MCF 10A (cell line): Measurements from ENCODE around the gene ZNF778. TPM values are rescaled to one million over a fixed set of nuclear protein-coding genes. Genes with fewer than 3 reads are reported as not detected.
"Not testable (repeated sequence)": the region's sequence is repeated elsewhere in the genome, so short reads cannot be mapped to it uniquely, and the experiment has no call there.

Source experiments
- BruUV-seq: library from RNA; stranded (reverse); fragments of 400-500 nt; replicated peaks from 2 replicates; lab custom pipeline; 2021; lab: Mats Ljungman, UMichigan
- CTCF ChIA-PET: fragments of 300-600 bp; sonication (Branson Sonifier 250); formaldehyde crosslinking; extraction: SDS; loops from one replicate; lab custom pipeline; 2021; ENCODE audit warnings: antibody characterized with exemption, inconsistent platforms; lab: Yijun Ruan, JAX
- POLR2A ChIA-PET: fragments of 300-600, 350-650 bp; sonication (Branson Sonifier 250); formaldehyde crosslinking; extraction: SDS; loops from one replicate; lab custom pipeline; 2020; ENCODE audit warnings: antibody characterized with exemption, inconsistent platforms; lab: Yijun Ruan, JAX
- DNase-seq: peaks from one replicate; pipeline ENCODE4 v3.0.0-alpha.2; 2018; ENCODE audit not compliant: unreplicated experiment
- H3K27ac Mint-ChIP-seq: one replicate; pipeline ENCODE4 v1.8.0; 2022; ENCODE audit warnings: mild to moderate bottlenecking, low read depth, mixed read lengths; ENCODE audit not compliant: unreplicated experiment
- H3K27me3 Mint-ChIP-seq: one replicate; pipeline ENCODE4 v1.8.0; 2022; ENCODE audit warnings: mixed read lengths; ENCODE audit not compliant: insufficient read depth, unreplicated experiment
- H3K36me3 Mint-ChIP-seq: one replicate; pipeline ENCODE4 v1.8.0; 2022; ENCODE audit warnings: mild to moderate bottlenecking, moderate library complexity, mixed read lengths; ENCODE audit not compliant: insufficient read depth, unreplicated experiment
- H3K4me1 Mint-ChIP-seq: one replicate; pipeline ENCODE4 v1.8.0; 2022; ENCODE audit warnings: mixed read lengths; ENCODE audit not compliant: insufficient read depth, unreplicated experiment
- H3K4me3 Mint-ChIP-seq: one replicate; pipeline ENCODE4 v1.8.0; 2022; ENCODE audit warnings: mild to moderate bottlenecking, moderate library complexity, mixed read lengths; ENCODE audit not compliant: unreplicated experiment
- H3K9me3 Mint-ChIP-seq: one replicate; pipeline ENCODE4 v1.8.0; 2022; ENCODE audit warnings: mixed read lengths; ENCODE audit not compliant: unreplicated experiment
- intact Hi-C: fragments of 100-400 bp; cut with micrococcal nuclease; formaldehyde crosslinking; loops from 2 replicates; pipeline ENCODE4 v1.14.1; 2022
- total RNA-seq: library from RNA; stranded (reverse); gene quantifications from 2 replicates; pipeline ENCODE4 v1.2.3, GENCODE V29; 2022
- TF ChIP-seq, protein P1 (sequence below): fragments of 200-600 bp; IDR thresholded peaks from one replicate; pipeline ENCODE4 v1.8.0; 2022; ENCODE audit warnings: antibody characterized with exemption, mild to moderate bottlenecking; ENCODE audit not compliant: unreplicated experiment

ZNF778 gene
- total RNA-seq, 1 experiment from 2014 or later = 15.8 TPM

DNA sequence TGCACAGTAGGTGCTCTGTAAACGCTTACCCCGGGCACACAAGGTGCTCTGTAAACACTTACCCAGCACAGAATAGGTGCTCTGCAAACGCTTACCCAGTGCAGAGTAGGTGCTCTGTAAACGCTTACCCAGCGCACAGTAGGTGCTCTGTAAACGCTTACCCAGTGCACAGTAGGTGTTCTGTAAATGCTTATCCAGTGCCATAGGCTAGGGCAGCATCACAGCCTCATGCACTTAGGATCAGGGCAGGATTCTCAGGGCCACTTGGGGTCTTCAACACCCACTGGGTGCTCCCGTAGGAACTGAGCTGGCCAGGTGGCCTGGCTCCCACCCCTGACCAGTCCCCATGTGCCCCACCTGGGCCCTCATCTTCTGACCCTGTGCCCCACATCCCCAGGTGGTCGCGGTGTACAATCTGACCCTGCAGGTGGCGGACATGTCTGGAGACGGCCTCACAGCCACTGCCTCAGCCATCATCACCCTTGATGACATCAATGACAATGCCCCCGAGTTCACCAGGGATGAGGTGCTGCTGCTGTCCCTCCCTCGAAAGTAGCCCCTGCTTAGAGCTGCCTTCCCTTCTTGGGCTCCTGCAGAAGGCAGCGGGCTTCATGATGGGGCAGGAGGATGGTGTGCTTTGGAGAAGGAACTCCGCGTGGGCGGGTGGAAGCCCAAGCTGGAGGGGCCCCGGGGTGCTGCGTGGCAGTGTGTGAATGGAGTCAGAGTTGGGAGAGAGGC, 30.3 kb upstream of the ZNF778 start:
- H3K4me1 Mint-ChIP-seq = no peaks in the 10 kb centered on the region
- no TSS peak for BruUV-seq
- DNase-seq = no peak
- ChIA-PET CTCF (no interaction called here), POLR2A (no interaction called here)
- intact Hi-C loops = no loop called here
- no peak overlapping the region for H3K27ac Mint-ChIP-seq
- no peaks in the 10 kb centered on the region for H3K27me3 Mint-ChIP-seq
- no peak overlapping the region for H3K4me3 Mint-ChIP-seq
- H3K36me3 Mint-ChIP-seq = no peaks in the 10 kb centered on the region
- TF ChIP-seq, protein P1, sequence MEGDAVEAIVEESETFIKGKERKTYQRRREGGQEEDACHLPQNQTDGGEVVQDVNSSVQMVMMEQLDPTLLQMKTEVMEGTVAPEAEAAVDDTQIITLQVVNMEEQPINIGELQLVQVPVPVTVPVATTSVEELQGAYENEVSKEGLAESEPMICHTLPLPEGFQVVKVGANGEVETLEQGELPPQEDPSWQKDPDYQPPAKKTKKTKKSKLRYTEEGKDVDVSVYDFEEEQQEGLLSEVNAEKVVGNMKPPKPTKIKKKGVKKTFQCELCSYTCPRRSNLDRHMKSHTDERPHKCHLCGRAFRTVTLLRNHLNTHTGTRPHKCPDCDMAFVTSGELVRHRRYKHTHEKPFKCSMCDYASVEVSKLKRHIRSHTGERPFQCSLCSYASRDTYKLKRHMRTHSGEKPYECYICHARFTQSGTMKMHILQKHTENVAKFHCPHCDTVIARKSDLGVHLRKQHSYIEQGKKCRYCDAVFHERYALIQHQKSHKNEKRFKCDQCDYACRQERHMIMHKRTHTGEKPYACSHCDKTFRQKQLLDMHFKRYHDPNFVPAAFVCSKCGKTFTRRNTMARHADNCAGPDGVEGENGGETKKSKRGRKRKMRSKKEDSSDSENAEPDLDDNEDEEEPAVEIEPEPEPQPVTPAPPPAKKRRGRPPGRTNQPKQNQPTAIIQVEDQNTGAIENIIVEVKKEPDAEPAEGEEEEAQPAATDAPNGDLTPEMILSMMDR = no peak
- H3K9me3 Mint-ChIP-seq = no peaks in the 10 kb centered on the region

DNA sequence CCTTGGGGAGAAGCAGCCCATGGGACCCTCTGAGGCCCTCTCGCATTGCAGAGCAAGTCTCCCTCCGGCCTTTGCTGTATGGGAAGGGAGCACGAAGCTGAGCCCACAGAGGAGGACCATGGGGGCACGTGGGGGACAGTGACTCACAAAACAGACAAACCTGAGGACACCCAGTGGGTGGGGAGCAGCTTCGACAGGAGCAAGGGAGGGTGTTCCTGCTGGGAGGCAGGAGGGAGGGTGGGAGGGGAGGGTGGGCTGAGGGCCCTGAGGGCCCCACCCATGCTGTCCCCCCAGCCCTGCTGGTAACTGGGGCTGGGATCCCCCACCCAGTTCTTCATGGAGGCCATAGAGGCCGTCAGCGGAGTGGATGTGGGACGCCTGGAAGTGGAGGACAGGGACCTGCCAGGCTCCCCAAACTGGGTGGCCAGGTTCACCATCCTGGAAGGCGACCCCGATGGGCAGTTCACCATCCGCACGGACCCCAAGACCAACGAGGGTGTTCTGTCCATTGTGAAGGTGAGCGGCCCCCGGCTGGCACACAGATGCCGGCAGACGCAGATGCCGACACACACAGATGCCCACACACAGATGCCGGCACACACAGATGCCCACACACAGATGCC, 29.6 kb upstream of the ZNF778 start:
- no peaks in the 10 kb centered on the region for H3K9me3 Mint-ChIP-seq
- TF ChIP-seq, protein P1 = no peak
- no peak overlapping the region for H3K27ac Mint-ChIP-seq
- CTCF ChIA-PET = no interaction called here
- no peaks in the 10 kb centered on the region for H3K4me1 Mint-ChIP-seq
- intact Hi-C loops = no loop called here
- POLR2A ChIA-PET = no interaction called here
- no peak for DNase-seq
- H3K4me3 Mint-ChIP-seq = no peak overlapping the region
- BruUV-seq = no TSS peak
- no peaks in the 10 kb centered on the region for H3K36me3 Mint-ChIP-seq
- no peaks in the 10 kb centered on the region for H3K27me3 Mint-ChIP-seq

DNA sequence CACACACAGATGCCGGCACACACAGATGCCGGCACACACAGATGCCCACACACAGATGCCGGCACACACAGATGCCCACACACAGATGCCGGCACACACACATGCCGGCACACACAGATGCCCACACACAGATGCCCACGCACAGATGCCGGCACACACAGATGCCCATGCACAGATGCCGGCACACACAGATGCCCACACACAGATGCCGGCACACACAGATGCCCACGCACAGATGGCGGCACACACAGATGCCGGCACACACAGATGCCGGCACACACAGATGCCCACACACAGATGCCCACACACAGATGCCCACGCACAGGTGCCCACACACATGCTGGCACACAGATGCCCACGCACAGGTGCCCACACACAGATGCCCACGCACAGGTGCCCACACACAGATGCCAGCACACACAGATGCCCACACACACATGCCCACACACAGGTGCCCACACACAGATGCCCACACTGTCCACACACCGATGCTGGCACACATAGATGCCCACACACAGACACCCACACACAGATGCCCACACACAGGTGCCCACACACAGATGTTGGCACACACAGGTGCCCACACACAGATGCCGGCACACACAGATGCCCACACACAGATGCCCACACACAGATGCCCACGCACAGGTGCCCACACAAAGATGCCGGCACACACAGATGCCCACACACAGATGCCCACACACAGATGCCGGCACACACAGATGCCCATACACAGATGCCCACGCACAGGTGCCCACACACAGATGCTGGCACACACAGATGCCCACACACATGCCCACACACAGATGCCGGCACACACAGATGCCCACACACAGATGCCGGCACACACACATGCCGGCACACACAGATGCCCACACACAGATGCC, 28.8 kb upstream of the ZNF778 start:
- CTCF ChIA-PET, intact Hi-C loops, H3K27ac Mint-ChIP-seq, H3K36me3 Mint-ChIP-seq, DNase-seq, H3K27me3 Mint-ChIP-seq, BruUV-seq, POLR2A ChIA-PET, H3K9me3 Mint-ChIP-seq, H3K4me1 Mint-ChIP-seq, H3K4me3 Mint-ChIP-seq: not testable (repeated sequence)

DNA sequence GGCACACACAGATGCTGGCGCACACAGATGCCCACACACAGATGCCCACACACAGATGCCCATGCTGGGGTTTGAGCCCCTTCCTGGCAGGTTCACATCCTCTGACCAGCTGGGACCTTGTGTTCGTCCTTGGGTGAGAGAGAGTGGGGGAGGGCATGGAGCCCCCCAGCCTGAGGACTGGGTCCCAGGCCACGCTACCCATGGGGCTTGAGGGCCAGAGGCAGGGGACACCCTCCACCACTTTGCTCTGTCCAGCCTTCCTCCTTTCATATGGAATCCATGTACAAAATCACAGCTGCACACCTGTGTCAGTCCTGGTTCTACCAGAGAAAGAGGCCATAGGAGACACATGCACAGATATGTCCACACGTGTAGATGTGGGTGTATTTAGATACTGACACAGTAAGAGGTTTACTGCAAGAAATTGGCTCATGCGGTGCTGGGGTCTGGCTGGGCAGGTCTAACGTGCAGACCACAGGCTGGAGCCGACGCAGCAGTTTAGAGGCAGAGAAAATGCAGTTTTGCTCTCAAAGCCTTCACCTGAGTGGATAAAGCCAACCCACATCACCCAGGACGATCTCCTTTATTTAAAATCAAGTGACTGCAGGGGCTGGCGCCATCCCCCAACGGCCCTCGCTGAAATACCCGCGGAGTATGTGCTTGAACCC, 28.0 kb upstream of the ZNF778 start:
- DNase-seq = no peak
- no TSS peak for BruUV-seq
- no peaks in the 10 kb centered on the region for H3K9me3 Mint-ChIP-seq
- no peaks in the 10 kb centered on the region for H3K4me1 Mint-ChIP-seq
- POLR2A ChIA-PET = no interaction called here
- intact Hi-C loops = no loop called here
- no peak overlapping the region for H3K4me3 Mint-ChIP-seq
- H3K36me3 Mint-ChIP-seq = no peaks in the 10 kb centered on the region
- H3K27ac Mint-ChIP-seq = no peak overlapping the region
- CTCF ChIA-PET = no interaction called here
- TF ChIP-seq, protein P1 = no peak
- no peaks in the 10 kb centered on the region for H3K27me3 Mint-ChIP-seq
